Sigmoid colon (tissue), 4 donors: ENCODE data around the gene NNT.

Experiments used
- EP300 ChIP-seq, 4 donors: sonication (generic); formaldehyde crosslinking; IDR thresholded peaks; one replicate each; pipeline ENCODE4 v1.6.1; 2017; ENCODE audit warnings: antibody characterized with exemption in 4 of 4
- POLR2A ChIP-seq, 2 donors: fragments of 450-650 bp; IDR thresholded peaks; one replicate each; pipeline ENCODE4 v1.6.1; 2016; ENCODE audit warnings: antibody characterized with exemption in 2 of 2, mild to moderate bottlenecking in 2 of 2, moderate library complexity in 2 of 2
- POLR2AphosphoS5 ChIP-seq, 4 donors: sonication (generic); formaldehyde crosslinking; IDR thresholded peaks; one replicate each; pipeline ENCODE4 v1.6.1; 2017; ENCODE audit warnings: antibody characterized with exemption in 4 of 4
- TF ChIP-seq, protein P1 (sequence below), 4 experiments: fragments of 450-650 bp in 3 of 4; fragments of 200-600 bp in 1 of 4; IDR thresholded peaks; one replicate each; pipeline ENCODE4 v1.5.1; 2016 to 2019; ENCODE audit warnings: antibody characterized with exemption in 4 of 4, mild to moderate bottlenecking in 3 of 4, moderate library complexity in 2 of 4

- TF ChIP-seq, protein P1, sequence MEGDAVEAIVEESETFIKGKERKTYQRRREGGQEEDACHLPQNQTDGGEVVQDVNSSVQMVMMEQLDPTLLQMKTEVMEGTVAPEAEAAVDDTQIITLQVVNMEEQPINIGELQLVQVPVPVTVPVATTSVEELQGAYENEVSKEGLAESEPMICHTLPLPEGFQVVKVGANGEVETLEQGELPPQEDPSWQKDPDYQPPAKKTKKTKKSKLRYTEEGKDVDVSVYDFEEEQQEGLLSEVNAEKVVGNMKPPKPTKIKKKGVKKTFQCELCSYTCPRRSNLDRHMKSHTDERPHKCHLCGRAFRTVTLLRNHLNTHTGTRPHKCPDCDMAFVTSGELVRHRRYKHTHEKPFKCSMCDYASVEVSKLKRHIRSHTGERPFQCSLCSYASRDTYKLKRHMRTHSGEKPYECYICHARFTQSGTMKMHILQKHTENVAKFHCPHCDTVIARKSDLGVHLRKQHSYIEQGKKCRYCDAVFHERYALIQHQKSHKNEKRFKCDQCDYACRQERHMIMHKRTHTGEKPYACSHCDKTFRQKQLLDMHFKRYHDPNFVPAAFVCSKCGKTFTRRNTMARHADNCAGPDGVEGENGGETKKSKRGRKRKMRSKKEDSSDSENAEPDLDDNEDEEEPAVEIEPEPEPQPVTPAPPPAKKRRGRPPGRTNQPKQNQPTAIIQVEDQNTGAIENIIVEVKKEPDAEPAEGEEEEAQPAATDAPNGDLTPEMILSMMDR (IDR thresholded peaks at IDR 0.05), result no peak
- TF ChIP-seq POLR2A (IDR thresholded peaks at IDR 0.05), result no peak
- peak in 3 of 4 donors; percentile 24 to 36 (median 31) for TF ChIP-seq POLR2AphosphoS5 (IDR thresholded peaks at IDR 0.05)
- TF ChIP-seq EP300 (IDR thresholded peaks at IDR 0.05), result no peak
Measured at GRCh38 chr5:43572357-43572756, 30.6 kb upstream of the NNT start.
